HG03045 (cell line): ENCODE results near the gene MACROD2.
"Not testable (repeated sequence)": the region's sequence is repeated elsewhere in the genome, so short reads cannot be mapped to it uniquely, and the experiment has no call there.

Source experiments
- ATAC-seq: cut with Tn5 transposase; IDR thresholded peaks from one replicate; pipeline ENCODE4 v1.9.1; 2021; ENCODE audit warnings: mild to moderate bottlenecking, moderate library complexity; ENCODE audit not compliant: unreplicated experiment

Gene MACROD2

DNA sequence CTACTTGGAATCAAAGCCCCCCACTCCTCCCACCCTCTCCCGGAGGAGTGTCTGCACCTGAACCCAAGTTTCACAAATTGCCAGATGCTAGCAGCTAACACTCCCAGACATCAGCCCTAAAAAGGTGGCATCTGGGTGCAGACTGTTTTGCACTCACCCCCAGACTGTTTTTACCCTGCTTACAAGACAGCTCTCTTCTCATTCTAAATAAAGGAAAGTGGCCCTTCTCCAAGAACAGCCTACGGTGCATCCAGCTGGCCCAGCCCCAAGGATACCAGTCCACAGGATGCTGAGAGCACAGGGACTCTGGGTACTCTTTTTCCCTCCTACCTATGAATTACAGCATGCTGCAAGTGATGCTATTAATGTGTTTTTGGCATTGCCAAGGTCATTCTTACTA, 1184.1 kb downstream of the MACROD2 start:
- no peak for ATAC-seq

GRCh38 chr20:15179781-15180180, 1184.5 kb downstream of the MACROD2 start:
- no peak for ATAC-seq

DNA sequence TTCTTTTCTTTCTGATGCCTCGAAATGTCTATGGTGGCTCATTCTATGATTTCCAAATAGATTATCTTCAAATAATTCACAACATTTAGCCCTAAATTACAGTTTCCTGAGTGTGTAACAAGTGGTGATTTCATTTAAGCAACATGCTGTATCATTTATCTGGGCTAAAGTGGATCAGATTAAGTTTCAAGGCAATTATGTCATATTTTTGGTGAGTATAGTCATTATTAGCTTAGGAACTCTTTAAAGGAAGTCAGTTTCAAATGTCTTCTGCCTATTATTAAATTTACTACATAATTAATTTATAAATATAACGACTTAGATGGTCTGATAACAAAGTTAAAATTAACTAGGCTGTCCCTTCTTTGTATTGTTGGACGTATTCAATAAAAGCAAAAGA, 1190.0 kb downstream of the MACROD2 start:
- no peak for ATAC-seq

- ATAC-seq: no peak
Observed at GRCh38 chr20:15185913-15186312, 1190.6 kb downstream of the MACROD2 start.

DNA sequence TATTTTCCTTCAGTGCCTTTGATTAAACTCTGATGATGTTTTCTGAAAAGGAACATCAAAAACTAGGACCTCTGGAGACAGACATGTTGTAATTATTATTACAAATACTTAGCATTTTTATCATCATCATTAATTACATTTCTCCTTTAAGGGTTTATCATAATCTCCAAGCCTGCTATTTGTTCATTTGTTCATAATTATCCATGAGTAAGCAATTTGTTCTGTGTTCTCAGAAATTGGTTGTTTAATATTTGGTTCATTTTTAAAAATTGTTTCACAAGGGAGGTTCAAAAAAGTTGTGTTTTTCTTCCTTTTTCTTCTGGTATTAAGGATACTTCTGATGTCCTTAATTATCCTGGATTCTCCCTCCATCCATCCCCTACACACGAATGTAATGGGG, 1192.3 kb downstream of the MACROD2 start:
- ATAC-seq: no peak

DNA sequence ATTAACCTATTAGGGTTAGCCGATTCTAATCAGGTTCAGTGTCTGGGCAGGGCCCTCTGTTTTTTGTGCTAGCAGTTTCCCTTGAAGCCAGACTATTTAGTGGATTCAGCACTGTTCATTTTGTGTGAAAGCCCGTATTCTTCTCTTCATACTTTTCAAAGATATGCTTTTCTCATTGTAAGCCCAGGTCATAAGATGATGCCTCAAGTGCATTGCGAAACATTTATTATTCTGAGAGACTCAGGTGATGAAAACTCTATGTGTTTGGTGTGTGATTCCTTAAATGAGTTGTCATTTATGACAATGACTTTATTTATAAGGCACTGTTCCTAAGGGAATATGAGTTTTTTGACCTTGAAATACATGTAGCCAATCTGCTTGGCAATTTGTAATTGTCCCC, 1193.1 kb downstream of the MACROD2 start:
- no peak for ATAC-seq

GRCh38 chr20:15191082-15191723, 1195.9 kb downstream of the MACROD2 start:
- ATAC-seq: no peak

DNA sequence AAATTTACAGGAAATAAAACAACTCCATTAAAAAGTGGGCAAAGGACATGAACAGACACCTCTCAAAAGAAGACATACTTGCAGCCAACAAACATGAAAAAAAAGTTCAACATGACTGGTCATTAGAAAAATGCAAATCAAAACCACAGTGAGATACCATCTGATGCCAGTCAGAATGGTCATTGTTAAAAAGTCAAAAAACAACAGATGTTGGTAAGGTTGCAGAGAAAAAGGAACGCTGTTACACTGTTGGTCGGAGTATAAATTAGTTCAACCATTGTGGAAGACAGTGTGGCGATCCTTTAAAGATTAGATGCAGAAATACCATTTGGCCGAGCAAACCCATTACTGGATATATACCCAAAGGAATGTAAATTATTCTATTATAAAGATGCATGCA, 1200.1 kb downstream of the MACROD2 start:
- ATAC-seq: no peak

- ATAC-seq: no peak
Observed at GRCh38 chr20:15196547-15197255, 1201.4 kb downstream of the MACROD2 start.

DNA sequence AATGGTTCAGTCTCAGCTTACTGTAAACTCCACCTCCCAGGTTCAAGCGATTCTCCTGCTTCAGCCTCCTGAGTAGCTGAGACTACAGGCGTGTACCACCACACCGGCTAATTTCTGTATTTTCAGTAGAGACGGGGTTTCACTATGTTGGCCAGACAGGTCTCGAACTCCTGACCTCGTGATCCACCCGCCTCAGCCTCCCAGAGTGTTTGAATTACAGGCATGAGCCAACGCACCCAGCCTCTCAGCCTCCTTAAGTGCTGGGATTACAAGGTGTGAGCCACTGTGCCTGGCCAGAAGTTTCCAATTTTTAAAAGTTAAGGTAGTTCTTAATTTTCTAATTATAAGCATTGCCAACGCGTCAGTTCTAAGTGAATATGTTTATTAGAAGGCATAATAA, 1202.7 kb downstream of the MACROD2 start:
- ATAC-seq: not testable (repeated sequence)

DNA sequence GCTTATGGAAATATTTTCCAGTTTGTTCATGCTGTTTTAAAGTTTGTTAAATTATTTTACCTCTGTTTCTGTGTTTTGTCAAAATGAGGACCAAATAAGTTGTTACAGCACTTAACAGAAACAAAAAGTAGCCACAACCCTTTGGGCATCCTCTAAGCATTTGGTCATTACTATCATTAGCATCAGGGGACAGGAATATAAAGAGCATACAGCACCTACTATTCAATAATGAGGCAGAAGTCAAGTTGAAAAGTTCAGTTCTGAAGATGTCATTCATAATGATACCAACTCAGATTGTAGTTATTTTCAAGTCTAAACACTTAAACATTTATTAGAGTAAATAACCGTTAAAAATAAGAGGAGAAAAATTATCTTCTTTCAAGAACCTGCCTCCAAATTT, 1204.4 kb downstream of the MACROD2 start:
- ATAC-seq: peak; percentile 40

DNA sequence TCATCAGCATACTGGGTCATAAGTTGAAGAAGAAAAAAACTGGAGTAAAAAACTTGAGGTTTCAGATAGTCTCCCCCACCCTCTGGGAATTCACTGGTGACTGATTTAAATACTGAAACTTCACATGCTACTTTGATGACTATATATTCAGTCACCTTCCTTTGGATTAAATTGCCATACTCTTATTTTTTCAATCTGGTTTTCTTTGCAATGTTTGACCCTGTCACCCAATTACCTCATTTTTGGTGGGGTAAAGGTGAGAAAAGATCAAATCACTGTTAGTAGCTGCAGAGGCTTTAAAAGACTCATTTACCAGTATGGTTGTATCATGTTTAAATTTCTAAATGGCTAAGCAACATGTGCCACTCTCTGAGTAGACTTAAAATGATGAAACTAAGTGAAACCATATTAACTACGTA, 1204.8 kb downstream of the MACROD2 start:
- peak; percentile 77 for ATAC-seq

DNA sequence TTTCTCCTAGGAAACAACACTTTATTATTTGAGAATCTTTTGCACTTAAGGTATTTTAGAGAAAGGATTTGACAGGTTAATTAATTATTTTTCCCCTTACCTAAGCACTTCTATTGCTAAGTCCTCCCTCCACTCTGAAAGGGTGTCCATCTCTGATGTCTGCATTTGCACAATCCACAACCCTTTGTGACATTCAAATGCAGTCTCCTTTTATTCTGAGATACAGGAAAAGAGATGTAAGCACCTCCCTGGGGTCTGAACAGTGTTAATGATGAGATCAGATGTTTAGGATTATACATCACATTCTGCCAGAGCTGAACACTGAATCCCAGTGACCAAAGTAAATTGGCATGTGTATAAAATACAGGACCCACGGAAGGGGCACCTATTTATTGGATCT, 1206.3 kb downstream of the MACROD2 start:
- ATAC-seq: no peak

DNA sequence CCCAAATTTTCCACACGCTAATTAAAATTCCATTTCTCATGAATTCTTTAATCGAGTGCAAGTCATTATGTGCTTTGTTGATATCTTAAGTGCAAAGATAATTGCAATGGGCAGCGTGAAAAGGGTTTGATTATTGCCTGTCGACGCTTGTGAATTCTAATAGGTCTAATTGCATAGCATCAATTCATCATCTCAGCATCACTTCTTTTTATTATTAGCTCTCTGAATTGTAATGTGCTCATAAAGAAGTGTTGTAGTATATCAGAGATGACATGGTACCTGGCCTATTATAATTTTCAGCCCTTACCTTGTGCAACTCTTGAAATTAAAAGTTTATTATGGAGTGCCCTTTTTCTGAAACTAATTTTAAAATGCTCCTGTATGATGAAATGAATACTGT, 1208.9 kb downstream of the MACROD2 start:
- no peak for ATAC-seq

GRCh38 chr20:15205028-15205427, 1209.7 kb downstream of the MACROD2 start:
- no peak for ATAC-seq

DNA sequence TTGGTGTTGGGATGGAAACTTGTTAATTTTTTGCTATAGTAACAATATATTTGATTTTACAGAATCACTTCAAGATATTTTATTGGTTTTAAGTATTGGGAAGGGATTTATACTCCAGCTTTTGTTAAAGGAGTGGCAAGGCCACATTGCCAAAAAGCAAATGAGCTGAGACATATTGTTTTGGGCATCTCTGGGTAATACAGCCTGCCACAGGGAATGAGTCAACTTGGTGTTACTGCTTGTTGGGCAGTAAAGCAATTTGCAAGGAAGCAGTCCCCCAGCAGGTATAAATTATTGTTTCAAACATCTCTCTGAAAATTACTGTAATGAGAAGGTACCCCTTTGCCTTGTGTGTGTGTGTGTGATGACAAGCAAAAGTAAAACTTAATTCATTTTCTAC, 1210.4 kb downstream of the MACROD2 start:
- ATAC-seq: no peak

GRCh38 chr20:15209537-15209936, 1214.2 kb downstream of the MACROD2 start:
- ATAC-seq: no peak

GRCh38 chr20:15214051-15214450, 1218.7 kb downstream of the MACROD2 start:
- ATAC-seq: no peak

DNA sequence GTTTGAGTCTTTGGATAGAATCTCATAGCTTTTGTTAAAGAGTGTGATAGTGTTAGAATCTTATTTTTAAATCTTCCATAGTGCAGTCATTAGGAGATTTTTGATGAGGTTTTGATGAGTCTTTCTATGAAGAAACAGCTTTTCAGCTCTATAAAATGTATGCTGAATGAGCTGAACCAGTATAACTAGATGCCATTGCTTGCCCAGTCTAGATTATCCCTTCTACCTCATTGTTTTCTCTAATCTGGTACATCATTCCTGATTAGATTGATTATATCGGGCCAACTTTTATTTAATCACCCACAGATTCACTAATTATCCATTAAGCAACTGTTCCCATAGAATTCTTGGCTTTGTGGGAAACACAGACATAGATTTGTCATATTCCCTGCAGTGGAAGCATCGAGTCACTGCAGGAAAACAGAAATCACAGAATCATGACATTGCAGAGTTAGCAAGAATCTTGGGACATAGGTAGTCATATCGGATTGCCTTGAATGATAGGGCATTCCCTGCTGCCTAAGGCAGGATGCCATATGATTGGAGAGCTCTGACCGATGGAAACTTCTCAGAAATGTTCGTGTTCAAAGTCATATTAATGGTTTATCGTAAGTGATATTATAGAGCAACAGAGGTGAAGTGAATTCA, 1224.8 kb downstream of the MACROD2 start:
- no peak for ATAC-seq

DNA sequence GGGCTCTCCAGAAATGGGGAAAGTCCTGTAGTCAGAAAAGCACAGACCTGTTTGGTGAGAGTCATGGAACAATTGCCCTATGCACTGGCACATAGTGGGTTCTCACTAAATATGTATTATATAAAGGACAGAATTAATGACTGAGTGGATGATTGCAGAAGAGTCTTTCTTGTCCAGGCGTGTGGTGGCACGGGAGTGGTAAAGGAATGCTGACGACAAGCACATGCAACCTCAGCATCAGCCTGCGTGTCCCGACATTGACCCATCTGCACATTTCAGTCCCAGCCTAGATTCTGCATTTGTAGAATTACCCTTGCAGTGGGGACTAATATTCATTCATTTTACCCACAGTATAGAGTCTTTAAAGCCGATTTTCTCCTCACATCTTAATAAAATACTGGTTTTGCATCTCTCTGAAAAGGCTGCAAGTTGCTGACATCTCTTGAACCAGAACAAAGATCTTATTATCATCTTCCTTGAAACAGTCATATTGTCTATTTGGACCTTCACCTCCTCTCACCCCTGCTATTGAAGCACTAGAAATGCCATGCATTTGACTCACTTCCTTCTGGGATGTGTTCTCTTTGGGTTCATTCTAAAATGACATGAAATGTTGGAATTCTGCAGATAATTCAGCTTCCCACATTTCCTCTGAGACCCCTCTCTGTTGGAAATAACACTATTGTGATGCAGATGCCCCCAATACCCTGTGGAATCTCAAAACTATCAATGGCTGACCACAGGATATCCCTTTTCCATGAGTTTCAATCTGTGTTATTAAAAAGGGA, 1225.7 kb downstream of the MACROD2 start:
- ATAC-seq: no peak
